Heart left ventricle (tissue), 16 donors: ENCODE results near the gene NCEH1. TPM values are rescaled to one million over a fixed set of nuclear protein-coding genes. Genes with fewer than 3 reads are reported as not detected.

Experiments
- ATAC-seq, 4 donors: fragments of 200-7000 bp; cut with Tn5 transposase; one replicate each; pipeline ENCODE4 v1.9.1; 2020 to 2022; ENCODE audit warnings: moderate library complexity in 4 of 4, mild to moderate bottlenecking in 3 of 4, moderate number of reproducible peaks in 1 of 4
- DNase-seq, 5 donors: peaks; one replicate each; pipeline ENCODE4 v3.0.0-alpha.2; 2020
- H3K27ac ChIP-seq, 12 donors: fragments of 200-600 bp; sonication (generic) in 4 of 12; one replicate each; pipeline versions ENCODE4 v1.5.0 to v1.8.0; 2016 to 2022; ENCODE audit warnings: mild to moderate bottlenecking in 2 of 12
- H3K27me3 ChIP-seq, 9 donors: fragments of 200-600 bp; sonication (generic) in 2 of 9; one replicate each; pipeline versions ENCODE4 v1.5.1 to v1.8.0; 2016 to 2022; ENCODE audit warnings: mild to moderate bottlenecking in 3 of 9
- H3K36me3 ChIP-seq, 9 donors: fragments of 200-600 bp; sonication (generic) in 2 of 9; one replicate each; pipeline versions ENCODE4 v1.5.0 to v1.8.0; 2018 to 2022; ENCODE audit warnings: mild to moderate bottlenecking in 2 of 9
- H3K4me1 ChIP-seq, 12 donors: fragments of 200-600 bp; sonication (generic) in 4 of 12; one replicate each; pipeline versions ENCODE4 v1.5.0 to v1.8.0; 2016 to 2022; ENCODE audit warnings: mild to moderate bottlenecking in 3 of 12
- H3K4me3 ChIP-seq, 12 donors: fragments of 200-600 bp; sonication (generic) in 4 of 12; one replicate each; pipeline versions ENCODE4 v1.5.0 to v1.8.0; 2017 to 2022; ENCODE audit warnings: mild to moderate bottlenecking in 9 of 12, moderate library complexity in 4 of 12
- H3K9me3 ChIP-seq, 12 donors: fragments of 200-600 bp; sonication (generic) in 4 of 12; one replicate each; pipeline versions ENCODE4 v1.5.0 to v1.8.0; 2016 to 2022; ENCODE audit warnings: mild to moderate bottlenecking in 1 of 12
- POLR2A ChIP-seq, 2 donors: fragments of 450-650 bp; IDR thresholded peaks; one replicate each; pipeline ENCODE4 v1.6.1; 2017; ENCODE audit warnings: antibody characterized with exemption in 2 of 2, mild to moderate bottlenecking in 2 of 2, moderate library complexity in 2 of 2
- WGBS, 4 donors: extraction: QIAGEN DNeasy Blood & Tissue Kit in 2 of 4; methylation state at CpG; one replicate each; pipeline versions ENCODE4 v1.1.5 to v1.1.7; 2013 to 2018; 5-methylcytosine and 5-hydroxymethylcytosine counted together
- intact Hi-C, 10 donors: fragments of 100-400 bp; cut with DNase I; formaldehyde crosslinking; loops; one replicate each; pipeline versions ENCODE4 v1.11.1 to v1.14.2; 2022
- polyA plus RNA-seq, 2 donors: library from polyadenylated mRNA; stranded (reverse); fragments of 200-250 nt; gene quantifications; one replicate each; pipeline ENCODE4 v1.2.3, GENCODE V29; 2013
- total RNA-seq, 9 donors: library from RNA; depleted of rRNA in 2 of 9; stranded (reverse); fragments of >200 nt in 2 of 9; fragmentation: NEBNext Ultra II Directional in 3 of 9; extraction: Animal tissue kit (Norgen Biotek cat#: 25700) in 3 of 9; gene quantifications; one replicate each; pipeline versions ENCODE4 v1.1.0 to v1.2.4, GENCODE V29; 2016 to 2023
- TF ChIP-seq, protein P1 (sequence below), 12 donors: fragments of 200-600 bp; sonication (generic) in 4 of 12; IDR thresholded peaks; one replicate each; pipeline versions ENCODE4 v1.5.0 to v1.8.0; 2018 to 2022; ENCODE audit warnings: antibody characterized with exemption in 12 of 12, mild to moderate bottlenecking in 5 of 12
- donor health status: ischemic (EF 13 %, LVEDD 7.1; RV severe dilation, severe dysfunction).
- donor health status: healthy with polysubstance abuse.
- donor health status: DM: no; HTN: yes; CAD: no.
- donor health status: DM: no; HTN: no; CAD: no.
- donor health status: ischemic (EF 25% LVEDD 6.9; RV normal size, moderate dysfunction).
- donor health status: ischemic (EF 25% LVEDD 5.7; RV mildly dilated, moderate dysfunction).
- donor health status: healthy.
- donor health status: DM: yes; HTN: yes; CAD: no.
- donor health status: ischemic (EF 35%, LVEDD 5.7; RV mildly dilated, moderate dysfunction).
- donor health status: nonischemic (EF 11% LVEDD 7.7; RV severe dilation, severe dysfunction).
- donor health status: DM: yes; HTN: yes; CAD: no.
- donor health status: PGD.
- donor health status: ischemic (EF 29% LVEDD 5.4; RV normal size, mild dysfunction).
- donor health status: nonischemic (EF 23%, LVEDD 6.1; RV moderate dilation, normal function).

Gene NCEH1
- total and polyA plus RNA-seq, 11 donors, result 10.9 to 72.7 (median 50.1) TPM

DNA sequence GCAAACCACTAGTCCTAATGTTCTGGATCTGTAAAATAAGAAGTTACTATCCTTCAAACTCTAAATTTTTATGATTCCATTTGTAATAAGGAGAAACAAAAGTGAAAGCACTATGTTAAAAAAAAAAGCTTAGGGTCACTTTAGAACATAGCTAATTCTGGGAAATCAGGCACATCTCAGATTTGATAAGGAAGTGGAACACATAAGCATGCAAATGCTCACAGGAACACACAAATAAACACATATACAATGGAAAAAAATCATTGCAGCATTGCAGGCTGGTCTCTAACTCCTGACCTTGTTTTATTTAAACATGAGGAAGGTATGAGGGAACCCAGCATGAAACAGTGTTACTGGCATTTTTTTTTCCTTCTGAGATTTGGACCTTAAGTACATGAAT, 124.4 kb downstream of the NCEH1 start:
- Histone ChIP-seq H3K27me3 (no peaks in the 10 kb centered on the region), H3K9me3 (peaks cover 0 to 11% (median 0%) of the 10 kb centered on the region in 12 donors), H3K27ac (peak overlapping the region; percentile 25 to 86 (median 68)), H3K4me3 (peak overlapping the region in 2 of 12 donors; percentile 2 to 32), H3K36me3 (no peaks in the 10 kb centered on the region), H3K4me1 (peaks cover 0 to 50% (median 17%) of the 10 kb centered on the region in 12 donors)
- peak in 2 of 4 donors; percentile 54 to 82 for ATAC-seq
- TF ChIP-seq POLR2A (IDR thresholded peaks at IDR 0.05), result no peak
- TF ChIP-seq, protein P1, sequence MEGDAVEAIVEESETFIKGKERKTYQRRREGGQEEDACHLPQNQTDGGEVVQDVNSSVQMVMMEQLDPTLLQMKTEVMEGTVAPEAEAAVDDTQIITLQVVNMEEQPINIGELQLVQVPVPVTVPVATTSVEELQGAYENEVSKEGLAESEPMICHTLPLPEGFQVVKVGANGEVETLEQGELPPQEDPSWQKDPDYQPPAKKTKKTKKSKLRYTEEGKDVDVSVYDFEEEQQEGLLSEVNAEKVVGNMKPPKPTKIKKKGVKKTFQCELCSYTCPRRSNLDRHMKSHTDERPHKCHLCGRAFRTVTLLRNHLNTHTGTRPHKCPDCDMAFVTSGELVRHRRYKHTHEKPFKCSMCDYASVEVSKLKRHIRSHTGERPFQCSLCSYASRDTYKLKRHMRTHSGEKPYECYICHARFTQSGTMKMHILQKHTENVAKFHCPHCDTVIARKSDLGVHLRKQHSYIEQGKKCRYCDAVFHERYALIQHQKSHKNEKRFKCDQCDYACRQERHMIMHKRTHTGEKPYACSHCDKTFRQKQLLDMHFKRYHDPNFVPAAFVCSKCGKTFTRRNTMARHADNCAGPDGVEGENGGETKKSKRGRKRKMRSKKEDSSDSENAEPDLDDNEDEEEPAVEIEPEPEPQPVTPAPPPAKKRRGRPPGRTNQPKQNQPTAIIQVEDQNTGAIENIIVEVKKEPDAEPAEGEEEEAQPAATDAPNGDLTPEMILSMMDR (IDR thresholded peaks at IDR 0.05), result no peak
- no peak for DNase-seq
- intact Hi-C loops, result no loop called here

DNA sequence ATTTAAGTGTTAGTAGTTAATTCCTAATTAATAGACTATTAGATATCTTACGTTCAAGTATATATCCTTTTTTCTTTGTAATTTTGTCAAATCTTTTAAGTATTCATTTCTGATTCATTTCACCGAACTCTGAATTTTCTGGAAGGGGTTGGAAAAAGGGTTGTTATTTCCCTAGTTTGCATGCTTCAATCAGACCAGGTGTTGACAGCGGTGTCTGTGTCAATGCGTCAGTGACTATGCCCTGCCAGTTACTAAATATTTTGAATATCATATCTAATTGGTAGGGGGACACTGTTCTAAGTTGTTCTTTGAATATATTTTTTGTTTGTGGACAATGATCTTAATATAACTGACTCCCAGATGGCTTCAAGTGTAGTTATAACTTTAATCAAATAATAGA, 124.9 kb downstream of the NCEH1 start:
- intact Hi-C loops, result no loop called here
- H3K4me1 ChIP-seq, result peaks cover 0 to 50% (median 20%) of the 10 kb centered on the region in 12 donors
- ATAC-seq (peak in 1 of 4 donors; percentile 34), DNase-seq (no peak)
- H3K9me3 ChIP-seq, result peaks cover 0 to 11% (median 0%) of the 10 kb centered on the region in 12 donors
- H3K27me3 ChIP-seq, result no peaks in the 10 kb centered on the region
- H3K36me3 ChIP-seq, result no peaks in the 10 kb centered on the region
- H3K27ac ChIP-seq, result peak overlapping the region in 11 of 12 donors; percentile 26 to 86 (median 73)
- TF ChIP-seq POLR2A (IDR thresholded peaks at IDR 0.05), result no peak
- TF ChIP-seq, protein P1 (IDR thresholded peaks at IDR 0.05), result no peak
- H3K4me3 ChIP-seq, result peak overlapping the region in 2 of 12 donors; percentile 2 to 32
- WGBS, 4 donors, result 65 to 74% (median 72%) methylated on average over 4 of the region's 4 CpGs

DNA sequence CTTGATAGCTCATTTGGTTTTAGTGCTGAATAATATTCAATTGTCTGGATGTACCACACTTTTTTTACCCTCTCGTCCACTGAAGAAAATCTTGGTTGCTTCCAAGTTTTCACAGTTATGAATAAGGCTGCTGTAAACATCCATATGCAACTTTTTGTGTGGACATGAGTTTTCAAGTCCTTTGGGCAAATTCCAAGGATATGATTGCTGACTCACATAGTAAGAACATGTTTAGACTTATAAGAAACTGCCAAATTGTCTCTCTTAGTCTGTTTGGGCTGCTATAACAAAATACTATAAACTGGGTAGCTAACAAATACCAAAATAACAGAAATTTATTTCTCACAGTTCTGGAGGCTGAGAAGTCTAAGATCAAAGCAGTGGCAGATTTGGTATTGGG, 128.2 kb downstream of the NCEH1 start:
- ATAC-seq, result no peak
- no peak for DNase-seq
- Histone ChIP-seq H3K9me3 (no peaks in the 10 kb centered on the region), H3K4me3 (no peak overlapping the region), H3K4me1 (peaks cover 0 to 74% (median 34%) of the 10 kb centered on the region in 12 donors), H3K27me3 (no peaks in the 10 kb centered on the region), H3K27ac (peak overlapping the region in 2 of 12 donors; percentile 84 to 92), H3K36me3 (no peaks in the 10 kb centered on the region)
- intact Hi-C loops, result no loop called here
- TF ChIP-seq POLR2A (IDR thresholded peaks at IDR 0.05), result no peak
- TF ChIP-seq, protein P1 (IDR thresholded peaks at IDR 0.05), result no peak
- WGBS, 4 donors, result 65 to 83% (median 72%) methylated on average over 1 of the region's 1 CpG

DNA sequence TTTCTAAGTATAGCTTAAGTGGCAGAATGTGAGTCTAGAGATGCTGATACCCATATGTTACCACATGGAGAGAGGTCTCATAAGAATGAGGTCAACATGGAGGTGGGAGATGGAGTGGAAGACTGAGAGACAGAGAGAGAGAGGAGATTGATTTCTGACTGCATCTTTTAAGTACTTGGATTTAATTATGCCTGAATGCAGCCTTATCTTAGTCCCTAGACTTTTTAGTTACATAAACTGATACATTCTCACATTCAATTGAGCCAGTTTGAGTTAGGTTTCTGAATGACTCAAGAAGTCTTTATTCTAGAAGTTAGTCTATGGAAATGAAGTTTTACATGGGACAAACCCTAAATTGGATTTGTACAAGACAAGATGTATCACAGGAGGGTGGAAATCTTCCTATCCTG, 129.1 kb downstream of the NCEH1 start:
- TF ChIP-seq, protein P1 (IDR thresholded peaks at IDR 0.05), result no peak
- TF ChIP-seq POLR2A (IDR thresholded peaks at IDR 0.05), result no peak
- no peak for ATAC-seq
- peak overlapping the region in 8 of 12 donors; percentile 47 to 92 (median 83) for H3K27ac ChIP-seq
- DNase-seq, result no peak
- no peak overlapping the region for H3K4me3 ChIP-seq
- intact Hi-C loops, result no loop called here
- no peaks in the 10 kb centered on the region for H3K9me3 ChIP-seq
- H3K27me3 ChIP-seq, result no peaks in the 10 kb centered on the region
- no peaks in the 10 kb centered on the region for H3K36me3 ChIP-seq
- H3K4me1 ChIP-seq, result peaks cover 0 to 70% (median 30%) of the 10 kb centered on the region in 12 donors
